ENCODE measurements around the gene PALMD.

The PALMD gene

DNA sequence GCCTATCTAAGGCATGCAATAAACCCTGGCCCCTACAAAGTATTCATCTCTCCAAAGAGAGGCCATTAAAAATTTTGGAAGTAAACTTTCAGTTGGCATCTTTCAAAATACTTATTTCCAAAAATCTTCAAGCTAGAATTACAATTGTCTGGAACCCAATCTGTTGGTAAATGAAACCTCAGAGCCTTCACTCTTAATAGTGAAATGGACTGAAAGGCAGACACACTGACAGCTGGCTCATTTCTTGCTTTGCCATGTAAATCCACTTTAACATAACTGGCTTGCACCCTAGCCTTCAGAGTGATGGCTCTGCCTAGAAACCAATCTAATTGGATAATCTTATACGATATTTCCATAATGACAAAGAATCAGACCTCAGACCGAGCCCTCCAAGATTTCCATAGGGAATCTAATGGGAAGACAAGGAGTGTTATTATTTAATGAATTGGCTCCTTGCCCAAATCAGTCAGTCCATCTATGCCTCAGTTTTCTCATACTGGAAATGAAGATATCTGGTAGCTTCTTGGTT, 9.2 kb upstream of the PALMD start:
- DNase-seq = no peak

DNA sequence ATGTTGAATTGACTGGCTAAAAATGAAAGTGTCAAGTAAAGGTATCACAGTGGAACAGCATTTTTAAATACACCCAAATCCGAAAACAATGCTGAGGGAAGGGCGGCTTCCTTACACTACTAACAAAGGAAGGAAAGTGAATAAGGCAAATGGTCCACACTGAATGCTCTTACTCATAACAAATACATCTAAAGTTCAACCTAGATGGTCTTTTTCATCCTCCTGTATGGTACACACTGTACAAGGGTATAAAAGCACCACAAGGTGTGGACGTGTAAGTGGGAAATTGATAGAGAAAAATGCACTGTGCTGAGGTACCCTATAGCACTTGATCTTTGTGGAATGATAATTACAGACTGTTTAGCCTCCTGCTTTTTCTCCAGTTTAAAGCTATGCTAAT, 7.1 kb upstream of the PALMD start:
- DNase-seq = no peak

DNA sequence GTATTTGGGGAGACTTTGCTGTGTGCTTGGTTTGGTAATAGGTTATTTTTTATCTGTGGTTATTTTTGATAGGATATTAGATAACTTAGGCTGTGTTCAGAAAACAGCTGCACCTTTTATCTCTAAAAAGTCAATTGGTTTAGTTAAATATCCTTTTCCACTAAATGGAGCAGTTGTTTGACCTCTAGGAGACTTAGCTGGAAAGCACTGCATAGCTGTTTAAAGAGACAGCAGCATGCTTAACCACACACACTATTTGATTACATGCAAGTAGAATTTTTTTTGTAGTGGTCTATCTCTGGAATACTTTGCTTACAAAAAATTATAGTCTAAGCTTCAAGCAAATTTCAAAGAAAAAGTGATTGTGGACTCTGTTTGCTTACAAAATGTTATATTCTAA, 6.5 kb upstream of the PALMD start:
- no peak for DNase-seq

DNA sequence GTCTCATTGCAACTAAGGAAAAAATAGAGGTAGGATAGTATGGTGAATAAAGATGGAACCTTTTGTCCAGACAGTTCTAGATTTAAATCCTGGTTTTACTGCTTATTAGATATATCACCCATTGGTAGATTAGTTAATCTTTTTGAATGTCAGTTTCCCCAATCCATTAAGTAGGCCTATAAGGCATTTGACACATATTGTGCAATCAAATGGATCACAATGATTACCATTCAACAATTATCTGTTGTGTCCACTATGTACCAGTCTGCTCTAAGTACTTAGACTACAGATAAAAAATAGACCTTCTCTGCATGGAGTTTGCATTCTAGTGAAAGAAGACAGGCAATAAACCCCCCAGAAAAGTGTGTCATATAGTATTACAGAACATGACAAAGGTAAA, 6.0 kb upstream of the PALMD start:
- DNase-seq = no peak

DNA sequence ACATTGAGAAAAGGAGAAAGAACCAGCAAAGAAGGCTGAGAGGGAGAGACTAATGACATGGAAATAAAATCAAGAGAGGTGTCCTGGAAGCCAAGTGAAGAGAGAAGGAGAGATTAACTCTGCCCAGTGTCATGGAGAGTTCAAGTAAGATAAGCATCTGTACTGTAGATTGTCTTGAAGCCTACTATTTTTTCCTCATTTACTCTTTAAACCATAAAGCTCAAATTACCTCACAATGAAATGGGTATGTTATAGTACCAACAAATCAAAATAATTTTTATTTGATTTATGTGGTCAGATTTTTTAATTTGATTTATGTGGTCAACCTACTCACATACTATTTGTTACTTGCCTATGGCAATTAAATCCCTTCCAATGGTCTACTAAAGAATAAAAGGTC, 5.2 kb upstream of the PALMD start:
- no peak for DNase-seq

DNA sequence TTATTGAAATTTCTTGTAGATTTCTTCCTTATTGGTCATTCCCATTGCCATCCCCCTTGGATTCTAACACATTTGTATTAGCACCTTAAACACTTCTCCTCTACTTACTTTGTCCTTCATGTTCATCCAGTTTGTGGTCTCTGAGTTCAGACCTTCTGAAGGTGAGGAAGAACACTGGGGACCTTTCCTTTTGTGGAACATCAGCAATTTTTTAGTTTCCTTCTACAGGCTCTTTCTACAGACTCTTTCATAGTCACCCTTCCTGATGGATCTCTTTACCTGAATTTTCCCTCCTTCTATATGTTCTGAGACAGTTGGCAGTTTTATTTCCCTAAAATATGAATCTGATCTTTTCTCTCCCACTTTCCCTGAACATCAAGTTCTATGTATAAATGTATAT, 4.4 kb upstream of the PALMD start:
- DNase-seq = no peak

DNA sequence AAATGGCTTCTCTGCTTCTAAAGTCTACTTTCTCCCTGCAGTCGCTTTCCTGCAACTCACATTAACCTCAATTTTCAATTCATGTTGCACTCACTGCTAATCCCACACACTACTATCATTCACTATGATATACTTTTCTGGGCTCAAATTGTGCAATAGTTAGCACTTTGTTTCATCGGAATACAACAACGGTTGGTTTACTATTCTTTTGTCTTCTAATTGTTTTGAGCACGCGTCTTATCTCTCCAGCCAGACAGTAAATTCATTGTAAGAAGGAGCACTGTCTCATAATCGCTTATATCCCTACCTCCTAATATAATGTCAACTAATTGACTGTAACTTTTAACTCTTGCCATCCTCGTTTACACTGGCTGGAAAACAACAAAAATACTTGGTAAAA, 3.9 kb upstream of the PALMD start:
- no peak for DNase-seq

DNA sequence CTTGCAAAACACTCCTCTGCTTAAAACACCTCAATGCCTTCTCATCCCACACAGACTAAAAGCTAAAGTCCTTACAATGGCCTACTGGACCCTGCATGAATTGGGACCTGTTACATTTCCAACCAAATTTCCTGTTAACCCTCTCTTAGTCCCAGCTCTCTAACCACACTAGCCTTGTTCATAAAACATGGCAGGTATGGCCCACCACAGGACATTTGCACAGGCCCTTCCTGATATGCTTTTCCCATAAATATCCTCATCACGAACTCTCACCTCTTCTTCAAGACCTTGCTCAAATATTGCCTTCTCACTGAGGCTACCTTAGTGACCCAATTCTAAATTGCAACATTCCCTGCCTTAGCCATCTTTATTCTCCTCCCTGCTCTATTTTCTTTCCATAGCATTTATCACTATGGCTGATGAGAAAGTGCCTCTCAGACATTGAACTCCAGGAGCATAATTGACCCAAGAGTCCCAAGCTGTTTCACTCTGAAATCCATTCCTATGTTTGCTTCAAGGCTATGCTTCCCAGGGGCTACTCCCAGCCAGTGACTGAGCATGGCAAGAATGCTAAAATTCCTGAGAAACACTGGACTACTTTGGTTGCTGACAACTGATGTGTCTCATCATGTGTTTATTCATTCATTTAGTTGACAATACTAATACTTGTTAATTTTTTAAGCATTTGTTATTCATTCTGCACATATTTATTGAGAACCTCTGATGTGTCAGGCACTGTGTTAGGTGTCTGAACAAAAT, 2.7 kb upstream of the PALMD start:
- no peak for DNase-seq

DNA sequence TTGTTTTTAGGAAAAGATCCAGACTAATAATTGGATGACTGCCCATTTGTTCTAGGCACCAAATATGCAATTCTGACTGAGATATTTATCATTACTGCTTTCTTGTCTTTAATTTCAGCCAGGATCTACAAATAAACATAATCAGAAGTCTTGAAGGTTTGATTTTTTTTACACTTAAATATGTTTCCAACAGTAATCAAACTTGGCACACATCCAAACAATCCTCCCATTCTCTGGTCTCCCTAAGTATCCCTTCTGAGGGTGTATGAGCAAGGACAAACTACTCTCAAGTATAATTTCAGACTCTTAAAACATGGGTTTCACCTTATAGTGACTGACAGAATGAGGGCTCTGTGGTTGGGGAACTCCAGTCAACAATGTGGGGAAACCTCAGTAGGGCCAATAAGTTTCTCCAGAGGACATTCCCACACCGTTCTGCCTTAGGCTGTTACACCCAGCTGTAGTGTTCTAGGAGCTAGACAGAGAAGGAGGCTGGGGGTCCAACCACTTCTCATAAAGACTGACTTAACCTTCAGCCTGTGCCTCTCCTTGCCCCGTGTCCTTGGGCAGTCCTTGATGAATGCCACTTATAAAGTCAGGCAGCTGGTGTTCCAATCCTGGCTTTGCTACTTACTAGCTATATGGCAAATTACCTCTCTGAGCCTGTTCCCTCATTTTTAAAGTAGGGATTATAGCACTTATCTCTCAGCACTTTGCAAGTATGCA, 1.5 kb upstream of the PALMD start:
- no peak for DNase-seq

DNA sequence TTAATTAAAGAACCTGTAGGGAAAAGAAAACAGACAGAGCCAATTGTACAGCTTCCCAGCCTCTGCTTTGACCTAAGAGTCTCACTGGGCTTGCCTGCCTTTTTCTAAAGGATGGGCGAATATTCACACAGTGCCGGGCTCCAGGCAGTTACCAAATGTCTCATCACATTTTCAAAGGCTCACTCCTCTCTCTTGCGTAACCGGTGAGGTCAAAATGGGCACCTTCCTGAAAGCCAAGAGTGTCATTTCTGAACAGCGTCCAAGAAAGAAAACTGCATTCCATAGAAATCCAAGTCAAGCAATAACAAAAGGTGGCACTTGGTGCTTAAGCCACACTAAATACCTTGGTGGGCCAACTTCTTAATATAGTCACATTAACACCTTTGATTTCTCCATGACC, 710 bp upstream of the PALMD start:
- DNase-seq = no peak

DNA sequence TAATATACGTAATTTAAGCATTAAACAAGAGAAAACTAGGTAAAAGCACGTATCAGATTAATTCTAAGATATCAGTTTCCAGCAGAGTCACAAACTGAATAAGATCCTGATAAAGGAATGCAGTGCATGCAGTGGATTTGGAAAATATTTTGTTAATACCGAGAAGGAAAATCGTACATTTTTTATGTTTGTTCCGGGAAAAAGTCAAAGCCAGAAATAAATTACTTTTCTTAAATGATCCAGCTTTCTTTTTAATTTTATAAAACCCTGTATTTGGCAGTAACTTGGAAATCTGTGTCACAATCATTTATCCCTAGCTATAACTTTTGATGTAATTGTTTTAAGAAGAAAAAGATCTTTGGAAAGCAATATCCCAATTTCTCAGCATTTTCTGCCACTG, 955 bp downstream of the PALMD start:
- no peak for DNase-seq

DNA sequence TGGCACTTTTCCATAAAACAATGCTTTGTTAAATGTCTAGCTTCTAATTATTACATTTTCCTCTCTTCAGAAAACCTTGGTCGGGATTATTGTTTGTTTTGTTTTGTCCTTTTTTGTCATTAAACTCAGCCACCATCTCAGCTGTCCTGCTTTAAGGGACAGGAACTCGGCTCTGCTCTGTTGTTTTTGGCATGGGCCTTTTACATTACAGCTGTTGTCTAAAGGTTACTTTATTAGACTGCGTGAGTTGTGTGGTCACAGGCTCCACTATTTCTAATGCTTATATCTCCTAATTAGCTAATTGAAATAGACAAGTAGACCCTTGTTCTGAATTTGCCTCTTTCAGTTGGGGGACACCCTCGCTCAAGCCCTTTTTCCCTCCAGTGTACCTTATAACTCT, 1.6 kb downstream of the PALMD start:
- no peak for DNase-seq

DNA sequence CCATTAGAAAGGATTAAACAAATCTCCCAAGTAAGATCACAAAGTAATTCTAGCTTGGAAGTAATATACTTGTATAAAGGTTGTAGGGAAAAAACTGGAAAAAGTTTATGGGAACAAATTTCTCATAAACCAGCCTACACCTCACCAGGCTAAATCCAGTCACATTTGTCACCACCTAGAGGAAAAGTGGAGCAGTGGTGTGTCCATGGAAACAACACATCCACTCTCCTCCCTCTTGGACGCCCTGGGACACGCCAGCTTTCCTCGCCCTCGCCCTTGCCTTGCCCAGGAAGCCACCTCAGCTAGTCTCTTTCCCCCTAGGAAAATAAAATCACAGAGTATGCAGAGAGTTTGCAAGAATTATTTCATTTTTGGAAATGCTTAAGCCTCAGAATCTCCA, 2.2 kb downstream of the PALMD start:
- DNase-seq = no peak

DNA sequence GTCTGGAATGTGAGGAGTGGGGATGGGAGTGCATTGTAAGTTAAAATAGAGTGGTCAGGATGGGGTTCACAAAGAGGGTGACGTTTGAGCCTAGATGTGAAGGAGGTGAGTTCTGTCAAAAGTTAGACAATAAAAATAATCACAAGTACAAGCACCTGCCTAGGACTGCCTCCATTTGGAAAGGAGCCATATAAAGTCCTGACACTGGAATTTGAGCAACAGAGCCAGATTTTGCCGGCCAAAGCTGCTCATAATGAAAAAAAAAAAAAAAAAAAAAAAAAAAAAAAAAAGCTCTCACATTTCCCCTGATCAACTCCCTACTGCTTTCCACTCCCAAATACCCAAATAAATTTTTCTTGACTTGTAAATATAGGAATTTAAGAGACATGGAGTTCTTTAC, 4.1 kb downstream of the PALMD start:
- DNase-seq = no peak

DNA sequence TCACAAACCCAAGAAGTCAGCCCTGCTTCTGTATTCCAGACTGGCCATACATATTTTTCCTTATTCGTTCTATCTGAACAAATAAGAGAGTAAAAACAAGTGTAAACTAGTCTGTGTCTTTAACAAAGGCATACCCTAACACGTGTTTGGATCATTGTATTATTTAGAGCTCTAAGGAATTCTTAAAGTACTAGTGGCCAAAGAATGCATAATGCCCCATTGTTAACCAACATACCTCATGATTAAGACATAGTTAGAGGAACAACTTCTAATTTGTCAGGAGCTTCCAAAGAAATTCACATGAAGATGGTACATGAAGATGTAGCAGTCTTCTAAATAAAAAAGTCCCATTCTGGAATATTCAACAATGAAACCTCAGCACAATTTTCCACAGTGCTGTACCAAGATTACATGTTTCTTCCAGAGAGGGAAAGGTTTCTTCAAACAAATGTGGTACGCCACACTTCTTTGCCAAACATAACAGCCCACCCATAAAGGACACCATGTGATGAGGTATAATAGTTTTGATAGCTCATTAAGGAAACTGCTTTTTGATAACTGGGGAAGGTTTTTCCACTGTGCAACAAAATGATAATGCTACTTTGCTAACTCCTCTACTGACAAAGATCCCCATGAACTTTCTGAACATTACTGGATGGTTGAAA, 5.0 kb downstream of the PALMD start:
- DNase-seq = no peak

DNA sequence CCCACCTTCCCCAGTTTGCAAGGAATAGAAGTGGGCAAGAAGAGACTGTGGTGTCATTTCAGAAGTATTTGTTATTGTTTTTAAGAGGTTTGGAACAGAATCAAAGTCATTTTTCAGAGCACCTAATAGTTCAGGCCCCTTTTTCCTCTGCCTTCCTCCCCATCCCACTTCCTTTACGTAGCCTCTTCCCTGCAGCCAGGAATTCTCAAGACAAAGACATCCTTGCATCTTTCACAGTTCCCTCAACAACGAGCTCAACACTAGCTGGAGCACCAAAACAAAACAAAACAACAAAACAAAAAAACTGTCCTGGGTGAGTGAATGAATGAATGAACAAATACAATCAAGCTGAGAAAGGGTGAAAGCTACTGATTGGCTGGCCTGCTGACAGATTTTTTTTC, 7.0 kb downstream of the PALMD start:
- no peak for DNase-seq

DNA sequence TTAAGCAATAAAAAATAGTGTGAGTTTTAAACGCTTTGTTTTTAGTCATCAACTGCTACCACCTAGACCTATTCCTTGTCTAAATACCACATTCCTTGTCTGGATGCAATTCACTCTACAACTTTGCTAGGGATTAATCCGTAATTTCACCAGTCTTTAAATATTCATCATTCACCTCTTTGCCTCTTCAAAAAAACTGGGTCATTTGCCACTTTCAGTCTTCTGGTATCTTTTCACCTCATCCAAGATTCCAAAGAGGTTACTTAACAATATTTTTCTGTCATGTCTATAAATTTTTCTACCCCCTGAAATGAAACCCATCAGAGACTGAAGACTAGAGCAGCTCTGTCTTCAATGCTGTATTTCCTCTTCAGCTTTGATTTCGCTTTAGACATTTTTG, 9.5 kb downstream of the PALMD start:
- DNase-seq = no peak

DNA sequence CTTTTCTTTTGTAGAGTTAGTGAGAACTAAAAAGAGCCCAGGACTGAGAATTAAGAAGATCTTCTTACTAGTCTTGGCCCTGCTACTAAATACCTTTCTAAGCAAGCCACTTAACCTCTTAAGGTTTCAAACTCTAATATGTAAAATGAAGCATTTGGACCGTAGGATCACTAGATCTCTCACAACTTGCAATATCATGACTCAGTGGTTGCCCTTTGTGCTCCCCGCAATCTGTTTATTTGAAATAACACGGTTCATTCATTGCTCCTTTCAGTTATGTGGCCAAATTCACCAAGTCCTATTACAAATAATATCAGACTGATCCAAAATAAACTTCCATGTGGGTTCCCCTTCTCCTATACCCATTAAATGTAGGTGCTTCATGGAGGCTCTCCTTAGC, 10.8 kb downstream of the PALMD start:
- DNase-seq = no peak

DNA sequence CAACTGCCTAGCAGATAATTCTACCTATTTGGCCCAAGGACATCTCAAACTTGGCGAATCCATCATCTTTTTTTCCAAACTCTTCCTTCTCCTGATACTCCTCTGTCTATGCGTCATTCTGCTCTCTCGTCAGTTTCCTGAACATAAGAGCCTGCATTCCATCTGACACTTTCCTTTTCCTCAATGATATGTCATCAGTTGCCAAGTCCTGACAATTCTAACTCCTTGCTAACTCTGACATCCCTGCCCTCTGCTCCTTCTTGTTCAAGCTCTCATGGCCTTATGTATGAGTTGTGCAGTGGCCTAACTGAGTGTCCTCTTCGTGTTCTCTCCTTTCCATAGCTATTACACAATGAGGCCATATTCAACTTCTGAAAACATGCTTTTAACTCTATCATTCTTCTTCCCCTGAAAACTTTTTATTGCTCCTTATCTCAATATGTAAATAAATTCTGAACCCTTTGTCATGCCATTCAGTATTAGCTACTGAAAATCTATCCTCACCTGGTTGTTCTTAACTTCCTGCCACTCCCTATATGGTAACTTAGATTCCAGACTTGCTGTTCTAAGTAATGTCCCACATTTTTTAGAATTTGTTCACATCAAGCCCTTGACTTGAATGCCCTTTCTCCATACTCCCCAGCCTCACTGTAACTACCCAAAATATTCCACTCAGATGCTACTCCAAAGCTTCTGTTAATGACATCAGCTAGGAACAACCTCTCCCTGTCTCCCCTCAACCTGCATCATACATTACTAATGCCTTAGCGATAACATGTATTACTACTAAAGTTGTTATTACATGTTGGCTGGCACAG, 11.5 kb downstream of the PALMD start:
- DNase-seq = no peak

DNA sequence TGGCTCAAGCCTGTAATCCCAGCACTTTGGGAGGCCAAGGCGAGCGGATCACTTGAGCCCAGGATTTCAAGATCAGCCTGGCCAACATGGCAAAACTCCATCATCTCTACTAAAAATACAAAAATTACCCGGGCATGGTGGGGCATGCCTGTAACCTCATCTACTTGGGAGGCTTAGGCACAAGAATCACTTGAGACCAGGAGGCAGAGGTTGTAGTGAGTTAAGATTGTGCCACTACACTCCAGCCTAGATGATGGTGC, 12.0 kb downstream of the PALMD start:
- no peak for DNase-seq

DNA sequence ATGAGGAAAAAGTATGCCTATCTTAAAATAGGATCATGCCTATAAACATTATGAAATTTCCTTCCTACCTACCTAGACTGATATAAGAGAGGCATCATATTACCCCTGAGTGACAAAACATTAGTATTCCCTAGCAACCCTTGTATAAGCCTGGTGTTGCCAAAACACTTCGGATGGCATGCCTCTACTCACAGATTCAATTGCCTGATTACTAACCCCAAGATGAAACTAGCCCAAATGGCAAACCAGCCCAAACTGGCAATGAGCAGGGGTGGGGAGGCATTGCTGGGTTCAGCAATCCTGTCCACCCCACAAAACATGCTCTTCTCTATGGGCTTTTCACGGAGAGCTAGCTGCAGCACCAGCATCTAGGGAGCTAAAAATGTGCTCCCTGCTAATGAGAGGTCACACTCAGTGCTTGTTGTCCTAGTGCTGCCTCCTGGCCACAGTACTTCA, 13.9 kb downstream of the PALMD start:
- DNase-seq = no peak

DNA sequence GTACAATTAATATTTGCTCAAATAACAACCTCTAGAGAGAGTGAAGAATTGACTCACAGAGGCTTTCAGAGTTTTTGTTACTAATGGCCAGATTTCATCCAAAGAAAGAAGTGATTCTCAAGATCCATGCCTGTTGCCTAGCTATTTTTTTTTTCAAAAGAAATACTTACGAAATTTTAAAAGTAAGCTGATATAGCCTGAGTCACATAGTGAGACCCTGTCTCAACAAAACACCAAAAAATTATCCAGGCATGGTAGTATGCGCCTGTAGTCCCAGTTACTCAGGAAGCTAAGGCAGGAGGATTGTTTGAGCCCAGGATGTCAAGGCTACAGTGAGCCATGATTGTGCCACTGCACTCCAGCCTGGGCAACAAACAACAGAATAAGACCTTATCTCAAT, 14.6 kb downstream of the PALMD start:
- no peak for DNase-seq

DNA sequence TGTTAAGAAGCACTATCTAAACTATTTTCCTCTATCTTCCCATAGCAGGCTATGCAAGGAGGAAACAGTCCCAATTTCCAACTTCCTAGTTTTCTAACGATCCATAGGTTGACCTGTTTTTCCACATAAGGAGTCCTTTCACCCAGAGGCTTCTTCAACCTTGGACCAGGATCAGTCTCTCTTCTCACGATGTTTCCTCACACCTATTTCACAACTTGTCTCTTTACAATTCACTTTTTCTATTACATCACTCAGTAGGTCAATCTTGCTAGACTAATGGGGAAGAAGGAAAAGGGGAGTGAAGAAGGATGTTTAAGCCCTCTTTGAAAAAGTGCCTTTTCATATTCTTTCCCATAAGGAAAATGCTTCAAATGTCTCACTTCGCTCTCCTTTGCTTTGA, 15.9 kb downstream of the PALMD start:
- DNase-seq = no peak
